Erythroblast (primary cell): Measurements from ENCODE around the gene HNRNPA1L2.

Experiments
- GATA1 ChIP-seq: IDR thresholded peaks from 2 replicates; pipeline ENCODE4 v1.6.1; 2011; ENCODE audit warnings: low read depth, mild to moderate bottlenecking, control low read depth, low read length, moderate library complexity
- POLR2A ChIP-seq: IDR thresholded peaks from 2 replicates; pipeline ENCODE4 v1.6.1; 2011; ENCODE audit warnings: mild to moderate bottlenecking, low read length

DNA sequence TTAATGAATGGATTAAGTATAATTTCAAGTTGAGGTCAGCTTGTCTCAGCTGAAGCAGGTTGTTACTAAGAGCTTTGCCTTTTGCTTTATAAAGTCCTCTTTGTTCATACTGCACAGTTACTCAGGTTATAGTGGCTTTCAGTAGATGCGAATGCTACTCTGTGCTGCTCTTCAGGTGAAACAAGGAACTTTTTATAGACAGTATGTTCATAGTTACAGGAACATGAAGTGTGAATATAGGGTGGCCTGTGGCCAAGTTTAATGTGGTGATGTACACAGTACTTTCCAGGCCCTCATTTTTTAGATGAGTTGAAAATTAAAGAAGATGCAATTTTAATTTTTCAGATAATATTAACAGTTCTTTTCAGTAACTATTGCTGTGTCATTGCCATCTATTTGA, 31.2 kb downstream of the HNRNPA1L2 start:
- TF ChIP-seq POLR2A (no peak), GATA1 (no peak)
